ENCODE data around the gene CRYL1. TPM values are rescaled to one million over a fixed set of nuclear protein-coding genes. Genes with fewer than 3 reads are reported as not detected.

CRYL1 gene
- total and polyA plus RNA-seq, 9 of the 15 experiments (the other 6 are each of a cell fraction or from before 2014, with no cell fraction given) = 1.0 to 6.9 (median 2.4) TPM

GRCh38 chr13:20573186-20573585 is 47.5 kb upstream of the CRYL1 start:
- POLR2A ChIA-PET = no interaction called here
- intact Hi-C loops (cut with micrococcal nuclease) (no loop called here), in situ Hi-C loops (cut with MboI) (no loop called here)
- H3K27ac ChIP-seq (ENCODE audit: extremely low read depth, low read depth, low read length) = no peak overlapping the region
- CTCF ChIA-PET (ENCODE audit: low intra/inter-chr PET ratio) = no interaction called here
- H3K4me1 ChIP-seq (replicated peaks in 1 of 2; ENCODE audit: control insufficient read depth in 2 of 2, insufficient read depth in 2 of 2, low read length in 2 of 2) = no peaks in the 10 kb centered on the region
- H2AFZ ChIP-seq (ENCODE audit: low read depth, low read length) = no peak overlapping the region
- no peaks in the 10 kb centered on the region for H3K36me3 ChIP-seq (ENCODE audit: control insufficient read depth, insufficient read depth, low read length)
- WGBS (ENCODE audit: insufficient coverage, low coverage, missing lambda C conversion rate) = 61% methylated on average over 3 of the region's 4 CpGs
- no peak for DNase-seq (ENCODE audit: extremely low read depth in 1 of 4, low spot score in 3 of 4)
- no peak overlapping the region for H3K4me2 ChIP-seq (ENCODE audit: insufficient read depth, low read length)
- H3K9me3 ChIP-seq (replicated peaks; ENCODE audit: control insufficient read depth, insufficient read depth, low read depth, low read length) = no peaks in the 10 kb centered on the region
- no peaks in the 10 kb centered on the region for H4K20me1 ChIP-seq (replicated peaks; ENCODE audit: control insufficient read depth, insufficient read depth, low read length)
- no peaks in the 10 kb centered on the region for H3K9me1 ChIP-seq (ENCODE audit: control insufficient read depth, insufficient read depth, low read length)
- no peak overlapping the region for H3K4me3 ChIP-seq
- no peak for ATAC-seq
- peaks cover 4% of the 10 kb centered on the region; the same call in 2 of the 3 replicates for H3K79me2 ChIP-seq (ENCODE audit: control insufficient read depth, insufficient read depth, low read length)
- no peak overlapping the region for H3K9ac ChIP-seq (ENCODE audit: insufficient read depth in 1 of 2, low read depth in 2 of 2, low read length in 2 of 2)
- no TSS peak for BruUV-seq (replicated peaks)
- no peaks in the 10 kb centered on the region for H3K27me3 ChIP-seq (ENCODE audit: control insufficient read depth in 2 of 2, insufficient read depth in 2 of 2, low read length in 2 of 2)
- FAIRE-seq = no peak
- no peak for TF ChIP-seq ZNF518B (CRISPR knock-in tag; IDR thresholded peaks at IDR 0.05)
- TF ChIP-seq POLR2B (IDR thresholded peaks at IDR 0.05; ENCODE audit: low read depth, partially characterized antibody) = no peak
- TF ChIP-seq BDP1 (IDR thresholded peaks at IDR 0.05; ENCODE audit: insufficient read depth, insufficient read length) = no peak
- TF ChIP-seq HMG20A (CRISPR knock-in tag; conservative IDR thresholded peaks at IDR 0.05) = no peak
- no peak for TF ChIP-seq ZBTB11 (CRISPR knock-in tag; IDR thresholded peaks at IDR 0.05)
- no peak for TF ChIP-seq NRF1 (conservative IDR thresholded peaks at IDR 0.05 in 1 of 2, IDR thresholded peaks at IDR 0.05 in 1 of 2)
- no peak for TF ChIP-seq ZBTB12 (CRISPR knock-in tag; IDR thresholded peaks at IDR 0.05)
- no peak for TF ChIP-seq ZNF785 (CRISPR knock-in tag; IDR thresholded peaks at IDR 0.05)
- no peak for TF ChIP-seq PHB2 (IDR thresholded peaks at IDR 0.05; ENCODE audit: low read depth)
- TF ChIP-seq NUFIP1 (IDR thresholded peaks at IDR 0.05; ENCODE audit: partially characterized antibody) = no peak
- no peak for TF ChIP-seq ZNF239 (CRISPR knock-in tag; IDR thresholded peaks at IDR 0.05)

Data from K562 (cell line).